Activated CD4-positive, alpha-beta T cell treated with anti-CD3 and anti-CD28 coated beads for 48 hours (primary cell): ENCODE results near the gene IGLL5.
"Not testable (repeated sequence)": the region's sequence is repeated elsewhere in the genome, so short reads cannot be mapped to it uniquely, and the experiment has no call there.

Experiments used
- DNase-seq: peaks from one replicate; pipeline ENCODE4 v3.0.0-alpha.2; 2020

IGLL5 gene

DNA sequence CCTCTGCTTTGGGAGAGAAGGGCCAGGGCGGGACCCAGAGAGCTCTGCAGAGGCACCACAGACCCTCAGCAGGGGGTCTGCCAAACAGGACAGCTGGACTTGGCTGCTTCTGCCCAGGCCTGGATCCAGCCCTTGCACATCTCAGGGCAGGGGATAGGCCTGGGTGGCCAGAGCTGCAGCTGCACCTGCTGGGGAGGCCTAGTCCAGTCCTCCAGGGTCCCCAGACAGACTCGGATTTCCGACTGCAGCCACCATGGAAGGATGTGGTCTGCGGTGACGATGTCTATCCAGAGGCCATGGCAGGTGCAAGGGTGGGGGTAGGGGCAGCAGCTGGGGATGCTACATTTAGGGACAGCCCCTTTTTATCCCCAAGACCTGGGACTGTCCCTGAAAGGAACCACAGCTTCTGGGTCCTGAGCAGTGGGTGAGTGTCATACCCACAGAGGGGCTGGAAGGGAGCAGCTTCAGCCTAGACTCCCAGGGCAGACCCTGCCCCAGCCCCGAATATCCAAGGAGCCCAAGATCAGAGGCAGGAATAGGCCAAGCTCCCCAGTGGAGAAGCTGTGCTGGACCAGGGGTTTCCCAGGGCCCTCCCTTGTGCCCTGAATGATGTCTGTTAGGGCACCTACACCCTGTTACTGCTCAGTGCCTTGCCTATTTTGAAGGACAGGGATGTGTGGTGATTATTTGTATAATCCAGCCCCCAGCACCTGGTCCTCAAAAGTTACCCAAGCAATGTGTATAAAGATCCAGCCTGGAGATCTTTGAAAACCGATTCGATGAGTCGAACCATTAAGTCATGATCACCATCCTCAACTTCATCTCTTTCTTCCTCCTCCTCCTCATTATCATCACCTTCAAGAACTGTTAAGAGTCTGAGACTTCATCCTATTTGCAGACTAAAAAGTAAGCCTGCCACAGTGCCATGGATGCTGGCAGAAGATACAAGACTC, 2.5 kb upstream of the IGLL5 start:
- DNase-seq: peak; percentile 63

DNA sequence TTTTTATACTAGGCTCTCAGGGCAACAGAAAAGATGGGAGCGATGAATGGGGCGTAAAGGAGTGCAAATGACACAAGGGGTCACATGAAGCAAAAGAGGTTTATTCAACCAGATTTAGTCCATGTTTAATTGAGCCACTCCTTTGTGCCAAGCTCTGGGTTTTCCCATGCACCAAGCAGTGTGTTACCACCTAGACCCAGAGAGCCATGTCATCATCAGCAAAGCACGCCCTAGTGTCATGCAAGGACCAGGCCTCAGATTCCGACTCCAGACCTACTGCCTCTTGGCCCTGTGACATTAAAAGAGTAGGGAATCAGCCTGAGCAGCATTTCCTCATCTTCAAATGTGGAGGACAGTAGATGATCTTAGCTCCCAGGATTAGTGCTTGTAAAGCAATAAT, 1.1 kb upstream of the IGLL5 start:
- DNase-seq: no peak

DNA sequence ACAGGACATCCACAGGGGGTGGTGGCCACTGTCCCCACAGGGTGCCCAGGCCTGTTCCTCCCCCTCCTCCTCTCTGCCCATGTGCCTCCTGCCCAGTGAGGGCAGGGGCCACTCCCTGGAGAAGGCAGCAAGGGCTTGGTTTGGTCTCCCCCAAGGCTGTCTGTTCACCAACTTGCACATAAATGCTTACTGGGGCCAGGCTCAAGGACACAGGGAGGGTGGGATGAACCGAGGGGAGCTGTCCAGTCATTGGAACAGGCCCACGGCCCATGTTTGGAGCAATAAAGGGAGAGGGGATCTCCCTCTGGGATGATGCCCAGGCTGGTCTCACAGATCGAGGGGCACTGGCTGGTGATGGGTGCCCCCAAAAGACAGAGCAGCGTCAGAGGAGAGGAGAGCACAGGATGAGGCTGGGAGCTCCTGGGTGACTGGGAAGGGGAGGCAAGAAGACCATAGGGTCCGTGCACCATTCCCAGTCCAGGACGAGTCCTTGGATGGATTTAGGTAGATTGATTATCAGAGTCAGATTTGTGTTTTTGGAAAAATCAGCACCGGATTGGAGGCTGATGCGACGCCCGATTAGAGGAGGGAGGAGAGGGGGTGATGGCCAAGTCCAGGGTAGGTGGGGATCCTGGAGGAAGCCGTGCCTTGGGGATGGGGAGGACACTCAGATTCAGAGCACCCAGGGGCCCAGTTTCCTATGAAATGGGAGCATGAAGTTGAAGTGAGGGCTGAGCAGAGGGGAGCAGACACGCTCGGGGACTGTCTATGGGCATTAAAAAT, 1.1 kb downstream of the IGLL5 start:
- no peak for DNase-seq

DNA sequence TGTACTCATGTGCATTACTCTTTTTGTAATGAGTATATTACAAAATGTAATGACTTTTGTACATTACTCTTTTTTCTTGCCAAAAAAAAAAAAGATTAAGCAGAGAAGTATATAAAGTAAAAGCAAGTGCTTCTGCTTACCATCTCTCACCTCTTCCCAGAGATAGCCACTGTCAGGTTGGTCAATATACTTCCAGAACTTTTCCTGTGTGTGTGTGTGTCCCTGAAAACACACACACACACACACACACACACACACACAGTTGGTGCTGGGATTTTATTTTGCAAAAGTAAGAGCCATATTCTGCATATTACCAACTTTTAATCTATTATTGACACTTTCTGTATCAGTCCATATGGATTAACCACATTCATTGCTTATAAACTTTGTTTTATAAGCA, 2.5 kb downstream of the IGLL5 start:
- no peak for DNase-seq

DNA sequence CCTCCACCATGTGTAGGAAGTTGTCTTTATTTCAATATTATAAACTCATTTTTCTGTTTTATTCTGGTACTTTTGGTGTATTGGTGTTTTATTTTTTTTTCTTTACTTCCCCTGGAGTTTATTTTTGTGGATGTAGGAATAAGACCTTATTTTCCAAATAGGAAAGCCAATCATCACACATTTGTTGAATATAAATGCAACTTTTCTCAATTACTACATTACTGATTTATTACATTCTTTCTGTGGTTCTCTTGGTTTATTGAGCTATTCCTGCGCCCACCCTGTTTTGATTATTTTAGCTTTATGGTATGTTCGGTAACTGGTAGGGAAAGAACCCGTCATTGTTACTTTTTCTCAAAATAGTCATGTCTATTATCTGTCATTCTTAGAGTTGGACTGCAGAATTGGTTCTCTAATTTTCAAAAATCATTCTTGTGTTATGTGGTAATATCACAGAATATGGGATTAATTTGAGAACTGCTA, 3.6 kb downstream of the IGLL5 start:
- DNase-seq: no peak

DNA sequence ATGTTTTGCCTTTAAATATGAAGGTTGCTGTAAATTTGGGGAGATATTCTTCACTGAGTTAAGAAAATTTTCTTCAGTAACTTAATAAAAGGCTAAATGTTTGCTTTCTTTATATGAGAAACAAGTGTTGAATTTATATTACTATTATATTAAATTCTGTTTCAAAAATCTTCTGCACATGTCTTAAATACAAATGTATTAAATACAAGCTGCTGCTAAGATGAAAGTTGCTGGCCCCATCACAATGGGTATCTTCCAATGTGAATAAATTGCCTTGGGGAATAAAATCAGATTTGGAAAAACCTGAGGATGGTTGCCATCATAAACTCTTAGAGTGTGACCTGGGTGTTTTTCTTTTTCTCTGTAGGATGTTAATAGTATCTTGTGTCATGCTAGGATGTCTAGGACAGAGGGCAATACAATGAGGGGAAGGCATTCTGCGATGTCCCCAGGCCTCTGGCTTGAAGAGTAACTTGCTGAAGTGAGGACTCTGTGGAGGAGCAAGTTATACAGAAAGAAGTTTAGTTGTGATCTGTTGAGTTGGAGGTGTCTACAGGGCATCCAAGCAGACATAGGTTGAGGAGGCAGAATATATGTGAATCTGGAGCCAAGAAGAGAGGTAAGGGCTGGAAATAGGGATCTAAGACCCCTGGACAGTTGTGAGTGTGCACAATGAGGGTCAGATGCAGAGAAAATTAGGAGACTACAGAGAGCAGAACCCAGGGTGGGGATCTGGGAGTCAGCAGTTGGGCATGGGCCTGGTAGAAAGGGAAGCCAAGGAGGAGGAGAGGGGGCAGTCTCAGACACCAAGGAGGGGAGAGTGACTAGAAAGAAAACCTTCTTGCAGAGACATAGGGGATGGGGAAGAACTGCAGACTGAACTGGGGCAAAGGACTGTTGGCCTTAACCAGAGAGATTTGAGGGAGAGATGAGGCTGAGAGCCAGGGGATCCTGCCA, 4.8 kb downstream of the IGLL5 start:
- no peak for DNase-seq

DNA sequence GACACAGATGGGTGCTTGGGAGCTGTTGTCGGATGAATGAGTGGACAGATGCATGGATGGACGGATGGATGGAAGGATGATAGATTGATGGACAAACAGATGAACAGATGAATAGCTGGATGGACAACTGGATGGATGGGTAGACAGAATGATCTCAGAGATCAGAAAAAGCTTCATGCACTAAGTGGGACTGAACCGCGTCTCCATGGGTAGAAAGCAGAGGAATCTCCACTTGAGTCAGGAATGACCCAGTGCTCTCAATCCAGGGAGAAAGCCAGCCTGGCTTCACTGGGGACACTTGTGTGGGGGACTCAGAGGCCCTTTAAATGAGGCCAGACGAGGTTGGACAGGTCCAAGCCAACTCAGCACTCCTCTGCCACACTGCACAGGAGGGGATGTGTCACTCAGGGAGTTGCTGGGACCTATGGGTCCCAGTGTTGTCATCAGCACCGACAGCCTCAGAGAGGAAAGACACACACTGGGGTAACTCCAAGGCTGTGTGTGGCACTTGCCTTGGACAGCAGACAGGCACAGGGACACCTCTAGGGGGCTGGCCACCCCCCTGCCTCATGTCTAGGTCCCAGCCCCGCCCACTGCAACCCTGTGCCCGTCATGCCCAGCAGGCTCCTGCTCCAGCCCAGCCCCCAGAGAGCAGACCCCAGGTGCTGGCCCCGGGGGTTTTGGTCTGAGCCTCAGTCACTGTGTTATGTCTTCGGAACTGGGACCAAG, 5.6 kb downstream of the IGLL5 start:
- DNase-seq: no peak

DNA sequence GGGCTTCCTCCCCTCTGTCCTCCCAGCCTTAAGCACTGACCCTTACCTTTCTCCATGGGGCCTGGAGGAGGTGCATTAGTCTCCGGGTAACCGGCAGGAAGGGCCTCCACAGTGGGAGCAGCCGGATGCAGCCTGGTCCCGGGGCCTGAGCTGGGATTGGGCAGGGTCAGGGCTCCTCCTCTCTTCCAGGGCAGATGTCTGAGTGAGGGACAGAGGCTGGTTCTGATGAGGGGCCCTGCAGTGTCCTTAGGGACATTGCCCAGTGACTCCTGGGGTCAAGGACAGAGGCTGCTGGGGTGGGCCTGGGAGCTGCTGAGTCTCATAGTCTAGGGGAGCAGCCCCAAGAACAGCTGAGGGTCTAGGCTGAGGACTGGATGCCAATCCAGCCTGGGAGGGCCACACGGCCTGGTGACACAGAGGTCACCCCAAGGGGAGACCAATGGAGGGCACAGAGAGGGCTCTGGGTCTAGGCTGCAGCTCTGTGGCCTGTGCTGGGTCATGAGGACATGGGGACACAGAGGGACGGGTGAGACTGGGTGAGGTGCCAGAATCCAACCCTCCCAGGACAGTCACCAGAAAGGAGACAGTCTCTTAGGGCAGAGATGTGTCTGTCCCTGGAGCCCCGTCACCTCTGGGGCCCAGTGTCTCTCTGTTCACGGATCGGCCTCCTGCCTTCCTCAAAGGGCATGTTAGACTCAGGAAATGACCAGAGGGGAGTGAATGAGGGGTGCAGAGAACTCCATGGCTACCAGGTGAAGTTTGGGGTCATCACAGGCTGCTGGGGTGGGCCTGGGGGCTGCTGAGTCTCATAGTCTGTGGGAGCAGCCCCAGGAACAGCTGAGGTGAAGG, 6.5 kb downstream of the IGLL5 start:
- DNase-seq: no peak

DNA sequence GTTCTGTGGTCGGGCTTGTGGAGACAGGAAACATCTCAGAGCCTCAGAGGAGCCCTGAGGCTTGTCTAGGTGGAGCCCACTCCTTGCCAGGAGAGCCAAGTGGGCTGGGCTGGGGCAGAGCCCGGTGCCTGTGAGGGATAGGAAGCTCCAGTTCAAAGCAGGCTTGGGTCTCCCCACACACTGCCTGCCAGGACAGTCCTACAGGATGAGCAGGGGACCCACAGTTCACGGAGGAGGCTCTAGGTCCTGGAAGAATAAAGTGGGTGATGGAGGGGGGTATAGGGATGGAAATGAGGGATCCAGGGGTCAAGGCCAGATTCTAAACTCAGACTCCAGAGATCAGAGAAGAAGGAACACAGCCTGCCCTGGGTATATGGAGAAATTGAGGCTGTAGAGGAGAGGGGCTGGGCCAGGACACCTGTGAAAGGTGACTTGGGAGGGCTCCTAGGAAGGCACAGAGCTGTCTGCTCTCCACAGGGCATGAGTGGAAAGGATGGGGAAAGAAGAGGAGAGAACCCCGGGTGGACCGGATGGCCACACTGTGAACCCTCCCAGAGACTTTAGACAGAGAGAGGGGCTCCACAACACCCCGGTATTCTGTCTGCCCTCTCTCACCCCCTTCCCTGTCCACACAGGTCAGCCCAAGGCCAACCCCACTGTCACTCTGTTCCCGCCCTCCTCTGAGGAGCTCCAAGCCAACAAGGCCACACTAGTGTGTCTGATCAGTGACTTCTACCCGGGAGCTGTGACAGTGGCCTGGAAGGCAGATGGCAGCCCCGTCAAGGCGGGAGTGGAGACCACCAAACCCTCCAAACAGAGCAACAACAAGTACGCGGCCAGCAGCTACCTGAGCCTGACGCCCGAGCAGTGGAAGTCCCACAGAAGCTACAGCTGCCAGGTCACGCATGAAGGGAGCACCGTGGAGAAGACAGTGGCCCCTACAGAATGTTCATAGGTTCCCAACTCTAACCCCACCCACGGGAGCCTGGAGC, 7.4 kb downstream of the IGLL5 start:
- DNase-seq: no peak

DNA sequence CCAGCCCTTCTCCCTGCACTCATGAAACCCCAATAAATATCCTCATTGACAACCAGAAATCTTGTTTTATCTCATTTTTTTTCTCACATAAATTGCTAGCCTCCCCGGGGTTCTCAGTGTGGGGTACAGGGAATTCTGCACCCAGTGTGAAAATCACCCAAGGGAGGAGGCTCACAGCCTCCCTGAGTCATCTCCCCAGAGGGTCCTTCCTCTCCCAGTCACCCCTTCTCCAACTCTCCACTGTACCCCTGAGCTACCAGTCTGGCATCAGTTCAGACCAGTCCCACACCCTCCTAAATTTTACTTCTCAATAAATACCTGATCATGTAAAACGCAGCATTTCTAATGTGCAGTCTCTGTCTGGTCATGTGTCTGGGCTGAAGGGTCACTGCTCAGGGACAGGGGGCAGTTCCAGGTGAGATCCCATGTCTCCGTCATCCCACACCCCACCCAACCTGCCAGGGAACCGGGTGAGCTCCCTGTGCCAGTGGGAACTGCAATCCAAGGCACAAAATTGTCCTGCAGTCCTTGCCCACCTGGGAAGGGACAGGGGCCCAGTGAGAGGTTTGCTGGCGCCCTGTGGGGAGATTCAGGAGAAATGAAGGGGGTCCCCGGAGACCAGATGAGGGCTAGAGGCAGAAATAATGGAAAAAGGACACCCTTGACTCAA, 8.3 kb downstream of the IGLL5 start:
- no peak for DNase-seq

DNA sequence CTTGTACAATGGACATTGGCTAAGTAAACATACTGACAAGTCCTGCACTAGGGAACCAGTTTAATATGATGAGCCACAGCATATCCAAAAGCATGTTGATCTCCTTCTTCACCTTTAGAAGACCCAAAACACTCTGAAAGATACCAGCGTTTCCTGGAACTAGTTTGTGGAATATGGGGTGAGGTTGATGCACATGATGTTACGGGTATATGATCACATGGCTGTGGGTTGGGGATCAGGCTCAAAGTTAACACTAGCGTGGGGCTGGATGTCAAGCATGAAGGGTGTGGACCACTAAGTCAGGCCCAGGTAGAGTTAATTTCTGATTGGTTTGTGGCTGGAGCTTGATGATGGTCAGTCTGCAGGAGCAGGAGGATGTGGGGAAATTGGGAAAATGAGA, 9.0 kb downstream of the IGLL5 start:
- no peak for DNase-seq

DNA sequence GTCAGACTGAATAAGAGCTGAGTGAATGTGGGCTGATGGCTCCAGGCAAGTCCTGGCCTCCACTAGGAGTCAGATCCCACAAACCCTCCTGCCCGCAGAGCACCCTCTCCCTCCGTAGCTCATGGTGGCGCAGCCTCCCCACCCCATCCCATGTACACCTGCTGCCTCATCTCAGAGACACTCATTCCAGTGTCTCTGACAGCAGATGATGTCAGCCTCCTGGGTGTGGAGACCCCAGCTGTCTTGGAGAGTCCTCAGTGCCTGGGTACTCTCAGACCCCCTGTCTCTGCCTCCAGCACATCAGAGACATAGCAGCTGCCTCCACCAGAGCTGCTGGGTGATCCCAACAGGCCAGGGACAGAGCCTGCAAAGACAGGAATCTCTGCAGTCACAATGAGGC, 9.5 kb downstream of the IGLL5 start:
- DNase-seq: no peak

DNA sequence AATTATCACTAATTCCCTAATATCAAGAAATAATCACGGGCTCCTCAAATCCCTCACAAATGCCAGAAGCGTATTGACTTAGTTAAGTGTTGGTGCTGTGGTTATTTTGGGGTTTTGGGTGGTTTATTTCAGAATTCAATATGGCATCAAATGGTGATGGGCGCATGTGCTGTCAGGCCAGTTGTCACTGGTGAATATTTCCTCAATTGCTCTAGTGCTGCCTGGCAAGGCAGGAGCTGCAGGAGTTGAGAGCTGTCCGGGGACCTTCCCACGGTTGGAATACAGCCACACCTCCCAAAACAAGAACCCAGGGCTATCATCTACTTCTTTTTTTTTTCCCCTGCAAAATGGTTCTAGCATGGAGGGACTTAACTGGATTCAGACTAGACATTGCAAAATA, 10.3 kb downstream of the IGLL5 start:
- DNase-seq: no peak

DNA sequence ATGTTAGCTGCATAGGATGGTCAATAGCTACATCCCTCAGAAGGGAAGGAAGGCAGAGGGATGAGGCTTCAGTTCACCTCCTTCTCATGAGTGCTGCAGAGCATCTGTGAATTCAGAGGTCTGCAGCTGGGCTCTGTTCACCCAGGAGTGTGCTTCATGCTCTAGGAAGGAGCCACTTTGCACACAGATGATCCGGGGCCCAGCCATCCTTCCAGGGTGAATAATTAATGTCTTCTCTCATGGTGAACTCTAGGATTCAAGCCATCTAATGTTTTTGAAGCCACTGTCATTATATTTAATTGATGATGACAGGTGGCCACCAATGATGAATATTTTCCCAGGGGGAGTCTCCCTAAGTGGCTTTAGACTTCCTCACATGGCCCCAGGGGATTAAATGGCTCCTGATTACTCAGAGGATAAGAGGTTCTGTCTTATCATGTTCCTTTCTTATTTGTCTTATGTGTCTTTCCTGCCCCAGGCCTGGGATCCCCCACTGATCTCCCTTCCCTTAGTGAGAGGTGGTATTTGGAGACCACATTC, 10.9 kb downstream of the IGLL5 start:
- not testable (repeated sequence) for DNase-seq

DNA sequence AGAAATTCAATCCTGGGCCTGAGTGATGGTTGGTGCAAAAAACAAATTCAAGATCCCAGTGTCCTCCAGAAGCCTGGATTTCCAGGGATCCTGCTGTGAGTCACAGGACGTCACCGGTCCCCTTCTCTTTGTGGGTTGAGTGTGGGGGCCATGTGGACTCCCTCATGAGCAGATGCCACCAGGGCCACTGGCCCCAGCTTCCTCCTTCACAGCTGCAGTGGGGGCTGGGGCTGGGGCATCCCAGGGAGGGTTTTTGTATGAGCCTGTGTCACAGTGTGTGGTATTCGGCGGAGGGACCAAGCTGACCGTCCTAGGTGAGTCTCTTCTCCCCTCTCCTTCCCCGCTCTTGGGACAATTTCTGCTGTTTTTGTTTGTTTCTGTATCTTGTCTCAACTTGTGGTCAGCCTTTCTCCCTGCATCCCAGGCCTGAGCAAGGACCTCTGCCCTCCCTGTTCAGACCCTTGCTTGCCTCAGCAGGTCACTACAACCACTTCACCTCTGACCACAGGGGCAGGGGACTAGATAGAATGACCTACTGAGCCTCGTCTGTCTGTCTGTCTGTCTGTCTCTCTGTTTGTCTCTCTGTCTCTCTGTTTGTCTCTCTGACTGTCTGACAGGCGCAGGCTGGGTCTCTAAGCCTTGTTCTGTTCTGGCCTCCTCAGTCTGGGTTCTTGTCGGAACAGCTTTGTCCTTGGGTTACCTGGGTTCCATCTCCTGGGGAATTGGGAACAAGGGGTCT, 11.9 kb downstream of the IGLL5 start:
- DNase-seq: not testable (repeated sequence)

DNA sequence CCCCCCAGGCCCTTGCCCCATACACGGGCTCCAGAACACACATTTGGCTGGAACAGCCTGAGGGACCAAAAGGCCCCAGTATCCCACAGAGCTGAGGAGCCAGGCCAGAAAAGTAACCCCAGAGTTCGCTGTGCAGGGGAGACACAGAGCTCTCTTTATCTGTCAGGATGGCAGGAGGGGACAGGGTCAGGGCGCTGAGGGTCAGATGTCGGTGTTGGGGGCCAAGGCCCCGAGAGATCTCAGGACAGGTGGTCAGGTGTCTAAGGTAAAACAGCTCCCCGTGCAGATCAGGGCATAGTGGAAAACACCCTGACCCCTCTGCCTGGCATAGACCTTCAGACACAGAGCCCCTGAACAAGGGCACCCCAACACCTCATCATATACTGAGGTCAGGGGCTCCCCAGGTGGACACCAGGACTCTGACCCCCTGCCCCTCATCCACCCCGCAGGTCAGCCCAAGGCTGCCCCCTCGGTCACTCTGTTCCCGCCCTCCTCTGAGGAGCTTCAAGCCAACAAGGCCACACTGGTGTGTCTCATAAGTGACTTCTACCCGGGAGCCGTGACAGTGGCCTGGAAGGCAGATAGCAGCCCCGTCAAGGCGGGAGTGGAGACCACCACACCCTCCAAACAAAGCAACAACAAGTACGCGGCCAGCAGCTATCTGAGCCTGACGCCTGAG, 13.1 kb downstream of the IGLL5 start:
- not testable (repeated sequence) for DNase-seq

DNA sequence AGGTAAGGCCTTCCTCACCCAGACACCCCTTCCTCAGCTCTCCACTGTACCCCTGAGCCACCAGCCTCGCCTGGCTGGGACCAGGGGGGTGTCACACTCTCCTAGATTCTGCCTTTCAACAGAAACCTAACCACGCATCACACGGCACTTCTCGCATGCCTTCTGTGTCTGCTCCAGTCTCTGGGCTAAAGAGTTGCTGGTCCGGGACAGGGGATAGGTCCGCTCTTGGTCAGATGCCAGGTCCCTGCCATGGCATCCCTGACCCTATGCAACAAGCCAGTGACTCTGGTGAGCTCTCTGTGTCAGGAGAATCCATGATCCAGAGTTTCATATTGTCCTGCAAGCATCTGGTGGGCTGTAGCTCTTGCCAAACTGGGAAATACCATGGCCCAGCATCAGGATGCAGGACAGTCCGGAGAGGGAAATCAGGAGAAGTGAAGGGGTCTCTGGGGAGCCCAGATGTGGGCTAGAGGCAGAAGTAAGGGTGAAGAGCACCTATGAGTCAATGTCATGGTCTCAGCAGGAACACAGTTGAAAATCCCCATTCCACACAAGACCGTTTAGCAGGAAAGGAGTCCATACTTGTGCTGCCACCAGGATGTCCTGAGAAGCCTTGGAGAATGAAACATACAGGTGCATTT, 14.1 kb downstream of the IGLL5 start:
- no peak for DNase-seq
